SK-N-SH treated with all-trans-retinoic acid at 6 μM for 48 hours (cell line): ENCODE data around the gene KIAA1958.

ENCODE experiments used
- ATAC-seq: fragments of 200-7000 bp; cut with Tn5 transposase; 3 replicates; pipeline ENCODE4 v1.9.1; 2020; ENCODE audit warnings: mild to moderate bottlenecking, moderate library complexity
- ARNTL ChIP-seq: fragments of 450-650 bp; formaldehyde crosslinking; IDR thresholded peaks from 2 replicates; pipeline ENCODE4 v1.5.0; 2020; ENCODE audit warnings: low read depth, mild to moderate bottlenecking, moderate library complexity, borderline replicate concordance
- BACH2 ChIP-seq: fragments of 250-450 bp; sonication (Bioruptor Pico); IDR thresholded peaks from 2 replicates; pipeline ENCODE4 v1.9.0; 2021; ENCODE audit warnings: mild to moderate bottlenecking, borderline replicate concordance
- CSDC2 ChIP-seq: fragments of 250-450 bp; sonication (Bioruptor Pico); IDR thresholded peaks from 2 replicates; pipeline ENCODE4 v1.5.0; 2020; ENCODE audit warnings: mild to moderate bottlenecking, moderate library complexity
- CSRNP3 ChIP-seq: fragments of 250-450 bp; sonication (Bioruptor Pico); IDR thresholded peaks from 2 replicates; pipeline ENCODE4 v1.5.1; 2021; ENCODE audit warnings: mild to moderate bottlenecking, moderate library complexity
- ESRRG ChIP-seq: fragments of 250-450 bp; sonication (Bioruptor Pico); IDR thresholded peaks from 2 replicates; pipeline ENCODE4 v1.6.1; 2021; ENCODE audit warnings: mild to moderate bottlenecking
- GLIS3 ChIP-seq: fragments of 250-450 bp; sonication (Bioruptor Pico); IDR thresholded peaks from 2 replicates; pipeline ENCODE4 v1.5.0; 2020; ENCODE audit warnings: mild to moderate bottlenecking, moderate library complexity
- ISL1 ChIP-seq: fragments of 250-450 bp; sonication (Bioruptor Pico); IDR thresholded peaks from 2 replicates; pipeline ENCODE4 v2.1.2; 2022; ENCODE audit warnings: mild to moderate bottlenecking, moderate library complexity
- OSR1 ChIP-seq: fragments of 250-450 bp; sonication (Bioruptor Pico); IDR thresholded peaks from 2 replicates; pipeline ENCODE4 v1.8.0; 2022; ENCODE audit warnings: moderate library complexity, mild to moderate bottlenecking, inconsistent platforms
- PATZ1 ChIP-seq: fragments of 250-450 bp; sonication (Bioruptor Pico); IDR thresholded peaks from 2 replicates; pipeline ENCODE4 v1.8.0; 2020; ENCODE audit warnings: mild to moderate bottlenecking, moderate library complexity, borderline replicate concordance
- PPARA ChIP-seq: fragments of 250-450 bp; sonication (Bioruptor Pico); IDR thresholded peaks from 2 replicates; pipeline ENCODE4 v1.5.0; 2020; ENCODE audit warnings: mild to moderate bottlenecking, borderline replicate concordance
- RARB ChIP-seq: fragments of 250-450 bp; sonication (Bioruptor Pico); IDR thresholded peaks from 2 replicates; pipeline ENCODE4 v1.8.0; 2021; ENCODE audit warnings: mild to moderate bottlenecking, moderate library complexity
- TCF4 ChIP-seq: fragments of 250-450 bp; sonication (Bioruptor Pico); IDR thresholded peaks from 2 replicates; pipeline ENCODE4 v1.8.0; 2021; ENCODE audit warnings: mild to moderate bottlenecking, moderate library complexity, borderline replicate concordance
- TOX ChIP-seq: fragments of 250-450 bp; sonication (Bioruptor Pico); IDR thresholded peaks from 2 replicates; pipeline ENCODE4 v1.8.0; 2021; ENCODE audit warnings: mild to moderate bottlenecking, moderate library complexity, borderline replicate concordance
- TSHZ2 ChIP-seq: fragments of 250-450 bp; sonication (Bioruptor Pico); IDR thresholded peaks from 2 replicates; pipeline ENCODE4 v1.5.0; 2020; ENCODE audit warnings: mild to moderate bottlenecking, moderate library complexity
- ZC3H10 ChIP-seq: fragments of 250-450 bp; sonication (Bioruptor Pico); IDR thresholded peaks from 2 replicates; pipeline ENCODE4 v1.5.1; 2021; ENCODE audit warnings: mild to moderate bottlenecking, moderate library complexity
- ZFP3 ChIP-seq: fragments of 250-450 bp; sonication (Bioruptor Pico); IDR thresholded peaks from 2 replicates; pipeline ENCODE4 v1.5.0; 2020; ENCODE audit warnings: mild to moderate bottlenecking, moderate library complexity
- ZFP30 ChIP-seq: fragments of 450-650 bp; formaldehyde crosslinking; IDR thresholded peaks from 2 replicates; pipeline ENCODE4 v1.5.0; 2022; ENCODE audit warnings: mild to moderate bottlenecking, moderate library complexity
- ZNF565 ChIP-seq: fragments of 450-650 bp; formaldehyde crosslinking; conservative IDR thresholded peaks from 2 replicates; pipeline ENCODE4 v1.5.0; 2020; ENCODE audit warnings: low read depth, mild to moderate bottlenecking, moderate library complexity
- ZNF70 ChIP-seq: fragments of 450-650 bp; formaldehyde crosslinking; IDR thresholded peaks from 2 replicates; pipeline ENCODE4 v1.5.0; 2020; ENCODE audit warnings: mild to moderate bottlenecking, moderate library complexity
- ZNF8 ChIP-seq: fragments of 450-650 bp; formaldehyde crosslinking; IDR thresholded peaks from 2 replicates; pipeline ENCODE4 v1.5.0; 2020; ENCODE audit warnings: mild to moderate bottlenecking, moderate library complexity
- TF ChIP-seq, protein P1 (sequence below): fragments of 250-450 bp; sonication (Bioruptor Pico); IDR thresholded peaks from 2 replicates; pipeline ENCODE4 v1.8.0; 2021; ENCODE audit warnings: low read depth, mild to moderate bottlenecking, moderate library complexity, borderline replicate concordance
- TF ChIP-seq, protein P2 (sequence below): fragments of 250-450 bp; sonication (Bioruptor Pico); IDR thresholded peaks from 2 replicates; pipeline ENCODE4 v1.5.1; 2020; ENCODE audit warnings: low read depth, mild to moderate bottlenecking, moderate library complexity

Gene KIAA1958

GRCh38 chr9:112505607-112506006 is 19.0 kb downstream of the KIAA1958 start:
- ATAC-seq: no peak
- no peak for TF ChIP-seq BACH2
- no peak for TF ChIP-seq ISL1 (CRISPR knock-in tag)
- TF ChIP-seq OSR1 (CRISPR knock-in tag): no peak
- no peak for TF ChIP-seq PATZ1
- TF ChIP-seq ZFP3 (CRISPR knock-in tag): no peak
- TF ChIP-seq ZNF565: no peak
- no peak for TF ChIP-seq GLIS3 (CRISPR knock-in tag)
- TF ChIP-seq CSRNP3: no peak
- no peak for TF ChIP-seq PPARA

DNA sequence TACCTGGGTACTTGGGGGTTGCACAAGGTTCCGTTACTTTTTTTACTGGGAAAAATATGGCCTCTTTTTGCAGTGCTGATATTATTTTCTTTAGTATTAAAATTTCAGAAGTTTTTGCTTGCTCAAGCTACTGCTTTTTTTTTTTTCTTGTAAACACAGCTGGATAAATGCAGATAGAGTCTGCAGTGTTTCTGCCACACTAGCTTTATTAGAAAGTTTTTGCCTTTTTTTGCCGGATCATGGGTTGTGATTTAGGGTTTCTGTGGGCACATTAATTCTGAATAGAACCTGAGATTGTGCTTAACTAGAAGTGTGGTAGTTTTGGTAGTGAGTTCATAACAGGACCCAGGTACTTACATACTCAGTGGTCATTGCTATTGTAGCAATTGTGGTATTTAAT is 19.9 kb downstream of the KIAA1958 start:
- TF ChIP-seq TSHZ2 (CRISPR knock-in tag) (no peak), CSDC2 (no peak), CSRNP3 (no peak), ARNTL (CRISPR knock-in tag) (no peak), TCF4 (CRISPR knock-in tag) (no peak), ESRRG (CRISPR knock-in tag) (no peak), TOX (CRISPR knock-in tag) (no peak), ZNF70 (CRISPR knock-in tag) (no peak), ZNF8 (CRISPR knock-in tag) (no peak), RARB (CRISPR knock-in tag) (no peak), ISL1 (CRISPR knock-in tag) (no peak), ZNF565 (no peak), ZFP30 (no peak), ZC3H10 (CRISPR knock-in tag) (no peak)
- TF ChIP-seq, protein P1, sequence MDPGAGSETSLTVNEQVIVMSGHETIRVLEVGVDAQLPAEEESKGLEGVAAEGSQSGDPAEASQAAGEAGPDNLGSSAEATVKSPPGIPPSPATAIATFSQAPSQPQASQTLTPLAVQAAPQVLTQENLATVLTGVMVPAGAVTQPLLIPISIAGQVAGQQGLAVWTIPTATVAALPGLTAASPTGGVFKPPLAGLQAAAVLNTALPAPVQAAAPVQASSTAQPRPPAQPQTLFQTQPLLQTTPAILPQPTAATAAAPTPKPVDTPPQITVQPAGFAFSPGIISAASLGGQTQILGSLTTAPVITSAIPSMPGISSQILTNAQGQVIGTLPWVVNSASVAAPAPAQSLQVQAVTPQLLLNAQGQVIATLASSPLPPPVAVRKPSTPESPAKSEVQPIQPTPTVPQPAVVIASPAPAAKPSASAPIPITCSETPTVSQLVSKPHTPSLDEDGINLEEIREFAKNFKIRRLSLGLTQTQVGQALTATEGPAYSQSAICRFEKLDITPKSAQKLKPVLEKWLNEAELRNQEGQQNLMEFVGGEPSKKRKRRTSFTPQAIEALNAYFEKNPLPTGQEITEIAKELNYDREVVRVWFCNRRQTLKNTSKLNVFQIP (CRISPR knock-in tag): no peak
- TF ChIP-seq, protein P2, sequence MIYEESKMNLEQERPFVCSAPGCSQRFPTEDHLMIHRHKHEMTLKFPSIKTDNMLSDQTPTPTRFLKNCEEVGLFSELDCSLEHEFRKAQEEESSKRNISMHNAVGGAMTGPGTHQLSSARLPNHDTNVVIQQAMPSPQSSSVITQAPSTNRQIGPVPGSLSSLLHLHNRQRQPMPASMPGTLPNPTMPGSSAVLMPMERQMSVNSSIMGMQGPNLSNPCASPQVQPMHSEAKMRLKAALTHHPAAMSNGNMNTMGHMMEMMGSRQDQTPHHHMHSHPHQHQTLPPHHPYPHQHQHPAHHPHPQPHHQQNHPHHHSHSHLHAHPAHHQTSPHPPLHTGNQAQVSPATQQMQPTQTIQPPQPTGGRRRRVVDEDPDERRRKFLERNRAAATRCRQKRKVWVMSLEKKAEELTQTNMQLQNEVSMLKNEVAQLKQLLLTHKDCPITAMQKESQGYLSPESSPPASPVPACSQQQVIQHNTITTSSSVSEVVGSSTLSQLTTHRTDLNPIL (CRISPR knock-in tag): no peak
- ATAC-seq: no peak
